Femur (tissue), 1 donor: Measurements from ENCODE around the gene PRRG4.
"Not testable (repeated sequence)": the region's sequence is repeated elsewhere in the genome, so short reads cannot be mapped to it uniquely, and the experiment has no call there.

Source experiments
- DNase-seq: peaks from one replicate; pipeline ENCODE4 v3.0.0-alpha.2; 2017

PRRG4 gene

DNA sequence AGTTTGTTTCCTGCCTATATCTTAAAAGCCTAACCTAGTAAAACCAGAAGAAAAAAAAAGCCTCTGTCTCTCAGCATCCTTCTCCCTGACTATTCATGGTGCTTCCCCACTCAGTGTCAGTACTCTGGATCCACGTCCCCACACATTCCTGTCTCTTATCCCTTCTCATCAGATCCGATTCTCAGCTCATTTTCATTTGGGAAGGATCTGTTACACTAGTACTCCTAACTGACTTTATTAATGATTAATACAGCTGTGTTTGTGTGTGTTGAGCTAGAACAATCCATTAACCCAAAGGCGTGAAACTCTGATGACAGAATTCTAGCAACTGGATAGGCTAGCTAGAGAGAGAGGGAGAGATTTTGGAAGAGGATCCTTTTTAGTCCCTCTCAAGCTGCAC, 1.5 kb downstream of the PRRG4 start:
- no peak for DNase-seq

- DNase-seq: no peak
Observed at GRCh38 chr11:32833921-32834320, 4.2 kb downstream of the PRRG4 start.

DNA sequence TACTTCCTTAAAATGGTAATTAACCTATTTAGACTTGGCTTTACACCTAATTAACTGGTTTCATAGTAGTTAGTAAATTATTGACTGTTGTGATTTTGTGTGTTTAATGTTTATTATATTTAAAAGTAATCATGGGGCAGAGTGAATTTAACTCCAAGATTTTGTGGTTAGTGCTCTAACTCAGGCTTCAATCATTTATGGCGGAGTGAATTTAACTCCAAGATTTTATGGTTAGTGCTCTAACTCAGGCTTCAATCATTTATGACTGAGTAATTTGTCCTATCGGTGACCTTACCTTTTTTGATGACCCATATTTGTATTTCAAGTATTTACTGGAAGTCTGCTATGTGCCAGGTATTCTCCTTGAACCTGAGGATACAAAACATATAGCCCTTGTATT, 7.2 kb downstream of the PRRG4 start:
- no peak for DNase-seq

DNA sequence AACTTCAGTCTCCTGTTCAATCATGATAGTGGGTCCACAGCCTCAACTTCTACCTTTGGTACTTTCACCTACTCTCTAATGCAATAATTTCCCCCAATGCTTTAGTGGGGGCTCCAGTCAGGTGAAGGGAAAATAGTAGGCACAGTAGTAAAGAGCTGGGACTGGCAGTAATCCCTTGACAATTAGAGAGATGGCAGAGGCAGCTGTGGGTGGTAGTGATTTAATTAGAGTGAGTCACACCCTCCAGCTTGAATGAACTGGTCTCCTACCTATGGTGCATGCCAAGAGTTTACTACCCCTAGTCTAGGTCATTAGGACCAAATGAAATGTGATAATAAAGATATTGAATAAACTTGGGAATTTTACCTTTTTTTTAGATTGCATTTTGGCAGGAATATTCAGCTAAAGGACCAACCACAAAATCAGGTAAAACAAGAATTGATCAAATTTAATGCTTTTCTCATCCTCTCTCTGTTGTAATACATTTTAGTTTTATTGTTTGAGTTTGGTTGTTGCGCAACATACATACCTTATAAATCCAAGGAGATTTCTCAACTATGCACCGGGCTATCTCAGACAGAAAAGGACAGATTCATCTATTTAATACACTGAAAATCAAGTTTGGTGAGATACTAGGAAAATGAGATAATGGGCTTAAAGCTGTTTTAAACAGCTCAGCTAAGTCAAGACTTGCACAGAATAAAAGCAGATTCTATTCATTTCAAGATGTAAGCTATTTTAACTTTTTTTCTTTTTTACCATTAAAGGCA, 9.0 kb downstream of the PRRG4 start:
- no peak for DNase-seq

GRCh38 chr11:32839308-32839707, 9.6 kb downstream of the PRRG4 start:
- DNase-seq: no peak

- no peak for DNase-seq
Observed at GRCh38 chr11:32840587-32840986, 10.9 kb downstream of the PRRG4 start.

DNA sequence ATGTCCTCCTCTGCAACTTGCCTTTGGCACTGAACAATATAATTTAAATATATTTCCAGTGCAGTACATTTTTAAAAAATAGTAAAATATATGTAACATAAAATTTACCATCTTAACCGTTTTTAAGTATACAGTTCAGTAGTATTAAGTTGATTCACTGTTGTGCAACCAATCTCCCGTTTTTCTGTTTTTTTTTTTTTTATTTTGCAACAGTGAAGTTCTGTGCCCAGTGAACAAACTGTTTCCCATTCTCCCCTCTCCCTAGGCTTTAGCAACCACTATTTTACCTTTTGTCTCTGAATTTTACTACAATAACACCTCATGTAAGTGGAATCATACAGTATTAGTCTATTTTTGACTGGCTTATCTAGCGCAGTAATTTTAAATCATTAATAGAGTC, 13.8 kb downstream of the PRRG4 start:
- DNase-seq: no peak

GRCh38 chr11:32847511-32847910, 17.8 kb downstream of the PRRG4 start:
- DNase-seq: no peak

- no peak for DNase-seq
Observed at GRCh38 chr11:32849761-32850160, 20.0 kb downstream of the PRRG4 start.

GRCh38 chr11:32851251-32851650, 21.5 kb downstream of the PRRG4 start:
- no peak for DNase-seq

DNA sequence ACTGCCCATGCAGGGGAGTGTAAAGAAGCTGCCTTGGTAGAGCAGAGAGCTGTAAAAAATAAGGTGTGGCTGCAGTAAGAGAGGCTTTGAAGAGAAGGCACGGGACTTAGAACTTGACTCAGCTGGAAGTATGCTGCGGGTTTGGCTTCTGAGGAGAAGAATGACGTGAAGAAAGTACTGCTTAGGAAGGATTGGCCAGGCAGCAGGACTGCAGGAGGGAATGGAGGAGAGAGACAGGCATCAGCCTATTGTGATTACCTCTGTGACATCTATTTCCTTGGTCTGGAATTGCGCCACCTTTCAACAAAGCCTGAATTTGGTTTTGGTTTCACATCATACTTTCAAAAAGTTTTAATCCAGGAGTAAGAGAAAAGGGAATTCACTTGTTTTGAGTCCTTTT, 22.5 kb downstream of the PRRG4 start:
- no peak for DNase-seq

DNA sequence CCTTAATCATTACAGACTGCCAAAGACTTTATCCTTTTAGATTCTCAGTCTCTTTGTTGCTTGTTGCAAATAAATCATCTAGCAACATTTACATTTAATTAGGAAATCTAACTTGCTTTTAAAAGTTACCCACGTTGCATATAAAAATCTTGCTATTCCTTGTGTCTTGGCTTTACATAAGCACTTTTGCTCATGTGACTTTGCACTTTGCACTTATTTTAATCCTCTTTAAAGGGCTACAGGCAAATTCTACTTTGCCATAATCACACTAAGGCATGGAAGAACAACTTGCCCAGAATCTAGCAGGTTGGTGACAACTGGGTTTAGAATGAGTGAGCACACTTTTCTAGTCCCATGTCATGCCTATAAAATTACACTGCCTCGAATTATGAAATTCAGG, 25.9 kb downstream of the PRRG4 start:
- DNase-seq: no peak

DNA sequence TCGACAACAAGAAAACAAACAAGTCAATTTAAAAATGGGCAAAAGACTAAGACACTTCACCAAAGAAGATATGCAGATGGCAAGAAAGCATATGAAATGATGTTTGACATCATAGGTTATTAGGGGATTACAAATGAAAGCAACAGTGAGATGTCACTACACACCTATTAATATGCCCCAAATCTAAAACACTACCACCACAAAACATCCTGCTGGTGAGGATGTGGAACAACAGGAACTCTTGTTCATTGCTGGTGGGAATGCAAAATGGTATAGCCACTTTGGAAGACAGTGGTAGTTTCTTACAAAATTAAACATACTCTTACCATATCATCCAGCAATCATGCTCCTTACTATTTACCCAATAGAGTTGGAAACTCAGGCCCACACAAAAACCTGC, 29.0 kb downstream of the PRRG4 start:
- no peak for DNase-seq

- no peak for DNase-seq
Observed at GRCh38 chr11:32861850-32862577, 32.3 kb downstream of the PRRG4 start.

DNA sequence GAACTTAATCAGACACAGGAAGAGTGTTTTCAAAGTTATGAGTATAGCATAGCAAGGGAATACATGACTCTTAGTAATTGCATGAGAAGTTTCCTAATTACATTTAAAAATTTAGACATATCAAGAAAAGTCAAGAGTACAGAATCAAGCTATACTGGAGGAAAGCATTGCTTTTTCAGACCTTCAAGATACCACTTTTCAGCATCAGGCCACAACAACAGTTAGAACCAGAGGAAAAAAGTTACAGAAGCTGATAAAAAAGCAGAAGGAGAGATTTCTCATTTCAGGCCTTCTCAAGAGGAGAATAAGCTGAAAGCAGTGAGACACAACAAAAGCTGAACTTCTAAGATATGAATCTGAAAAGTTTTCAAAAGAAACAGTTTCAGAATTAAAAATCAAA, 34.8 kb downstream of the PRRG4 start:
- no peak for DNase-seq

DNA sequence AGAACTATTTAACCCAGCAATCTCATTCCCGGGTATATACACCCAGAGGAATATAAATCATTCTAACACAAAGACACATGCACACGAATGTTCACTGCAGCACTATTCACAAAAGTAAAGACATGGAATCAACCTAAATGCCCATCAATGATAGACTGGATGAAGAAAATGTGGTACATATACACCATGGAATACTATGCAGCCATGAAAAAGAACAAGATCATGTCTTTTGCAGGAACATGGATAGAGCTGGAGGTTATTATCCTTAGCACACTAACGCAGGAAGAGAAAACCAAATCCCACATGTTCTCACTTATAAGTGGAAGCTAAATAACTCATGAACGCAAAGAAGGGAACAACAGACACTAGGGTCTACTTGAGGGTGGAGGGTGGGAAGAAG, 39.0 kb downstream of the PRRG4 start:
- not testable (repeated sequence) for DNase-seq

DNA sequence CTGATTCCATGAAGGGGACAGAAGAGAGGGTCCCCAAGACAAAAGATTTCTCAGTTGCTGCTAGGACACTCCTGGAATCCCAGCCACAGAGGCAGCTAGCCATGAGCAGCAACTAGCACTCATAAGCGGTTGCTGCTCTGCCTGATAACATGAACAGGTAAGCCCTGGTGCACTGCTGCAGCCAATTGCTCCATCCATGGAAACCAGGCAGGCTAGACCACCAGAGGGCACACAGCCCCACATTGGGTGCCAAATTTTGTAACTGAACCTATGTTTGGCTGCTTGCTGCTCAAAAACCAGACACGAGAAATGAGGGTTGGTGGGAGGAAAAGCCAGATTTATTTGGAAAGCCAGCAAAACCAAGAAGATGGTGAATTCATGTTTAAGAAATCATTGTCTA, 40.9 kb downstream of the PRRG4 start:
- no peak for DNase-seq

DNA sequence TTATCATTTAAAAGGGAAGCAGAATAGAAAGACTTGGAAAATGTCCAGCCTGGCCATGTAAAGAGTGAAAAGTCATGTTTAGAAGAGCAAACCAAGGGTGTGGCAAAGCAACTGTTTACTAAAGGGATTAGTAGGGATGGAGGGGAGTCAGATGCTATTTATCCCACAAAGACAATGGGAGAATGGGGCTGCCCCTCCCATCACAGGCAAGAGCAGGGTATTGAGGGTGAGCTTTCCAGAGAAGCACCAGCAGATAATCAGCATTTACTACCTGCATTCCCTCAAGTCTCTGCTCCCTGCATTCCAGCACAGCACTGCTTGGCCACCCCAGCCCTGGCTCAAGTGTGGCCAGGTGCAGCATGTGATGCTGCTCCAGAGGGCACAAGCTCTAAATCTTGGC, 44.4 kb downstream of the PRRG4 start:
- DNase-seq: no peak

DNA sequence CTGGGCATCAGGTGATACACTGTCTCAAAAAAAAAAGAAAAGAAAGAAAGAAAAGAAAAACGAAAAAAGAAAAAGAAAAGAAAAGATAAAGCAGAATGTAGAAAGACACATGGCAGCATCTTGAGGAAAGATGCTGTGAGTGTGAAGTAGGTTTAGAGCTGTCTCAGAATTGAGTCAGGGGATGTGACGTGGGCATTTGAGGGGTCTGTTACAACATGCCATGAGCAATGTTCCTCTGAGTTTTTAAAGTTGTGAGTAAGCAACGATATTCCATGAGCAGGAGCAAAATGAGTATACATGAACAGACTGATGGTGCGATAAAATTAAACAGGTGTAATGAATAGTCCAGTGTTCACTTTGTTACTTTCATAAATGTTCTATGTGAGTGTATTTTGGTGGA, 51.6 kb downstream of the PRRG4 start:
- no peak for DNase-seq

DNA sequence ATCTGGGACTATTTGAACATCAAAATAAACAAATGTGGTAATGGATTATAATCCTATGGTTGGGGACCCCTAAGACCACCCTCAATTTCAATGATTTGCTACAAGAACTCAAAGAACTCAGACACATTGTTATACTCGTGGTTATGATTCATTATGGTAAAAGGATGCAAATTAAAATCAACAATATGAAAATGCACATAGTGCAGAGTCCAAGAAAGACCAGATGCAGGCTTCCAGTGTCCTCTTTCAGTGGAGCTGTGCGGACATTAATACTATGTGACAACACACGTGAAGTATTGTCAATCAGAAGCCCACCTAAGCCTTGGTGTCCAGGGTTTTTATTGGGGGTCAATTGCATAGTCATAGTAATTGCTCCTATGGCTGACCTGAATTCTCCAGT, 53.7 kb downstream of the PRRG4 start:
- no peak for DNase-seq

GRCh38 chr11:32884023-32884422, 54.3 kb downstream of the PRRG4 start:
- no peak for DNase-seq

DNA sequence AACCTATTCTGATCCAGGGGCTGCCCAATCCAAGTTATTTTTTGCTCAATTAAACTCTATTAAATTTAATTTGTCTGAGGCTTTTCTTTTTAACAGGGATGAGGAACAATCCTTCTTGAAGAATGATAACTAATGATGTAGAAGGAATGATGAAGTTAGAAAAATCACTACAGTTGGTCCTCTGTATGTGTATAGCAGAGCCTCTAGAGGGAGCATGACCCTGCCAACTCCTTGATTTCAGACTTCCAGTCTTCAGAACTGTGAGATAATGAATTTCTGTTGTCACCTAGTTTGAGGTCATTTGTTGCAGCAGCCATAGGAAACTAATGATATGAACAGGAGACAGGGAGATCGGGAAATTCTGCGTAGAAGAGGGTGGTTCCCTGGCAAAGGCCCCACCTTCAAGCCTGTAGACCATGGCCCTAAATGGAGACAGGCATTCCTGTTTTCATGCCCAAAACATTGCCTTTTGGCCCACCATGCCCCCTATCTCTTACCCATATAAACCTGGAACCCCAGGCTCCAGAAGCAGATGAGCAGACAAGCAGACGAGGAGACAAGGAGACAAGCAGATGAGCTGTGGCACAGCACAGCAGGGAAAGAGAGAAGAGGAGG, 55.1 kb downstream of the PRRG4 start:
- no peak for DNase-seq

- no peak for DNase-seq
Observed at GRCh38 chr11:32885556-32885955, 55.8 kb downstream of the PRRG4 start.

GRCh38 chr11:32886180-32886579, 56.5 kb downstream of the PRRG4 start:
- DNase-seq: no peak
